Measurements from ENCODE around the gene SDSL.

- TF ChIP-seq ARNTL (CRISPR knock-in tag; IDR thresholded peaks at IDR 0.05; ENCODE audit: borderline replicate concordance, low read depth) (no peak), CREB5 (CRISPR knock-in tag; IDR thresholded peaks at IDR 0.05; ENCODE audit: low read depth) (no peak), OSR1 (CRISPR knock-in tag; IDR thresholded peaks at IDR 0.05) (no peak), TOX (CRISPR knock-in tag; IDR thresholded peaks at IDR 0.05; ENCODE audit: borderline replicate concordance) (no peak), ISL1 (CRISPR knock-in tag; IDR thresholded peaks at IDR 0.05) (no peak), ZFP3 (CRISPR knock-in tag; IDR thresholded peaks at IDR 0.05) (no peak), RARB (CRISPR knock-in tag; IDR thresholded peaks at IDR 0.05) (no peak), SNAI2 (CRISPR knock-in tag; IDR thresholded peaks at IDR 0.05) (no peak), CSDC2 (CRISPR knock-in tag; IDR thresholded peaks at IDR 0.05) (no peak), GLIS3 (CRISPR knock-in tag; IDR thresholded peaks at IDR 0.05) (no peak)
Measured at GRCh38 chr12:113449299-113449698, 27.1 kb downstream of the SDSL start.
